Measurements from ENCODE around the gene FOXK2. TPM values are rescaled to one million over a fixed set of nuclear protein-coding genes. Genes with fewer than 3 reads are reported as not detected.
A peak's percentile ranks its signal among the peaks of the same experiment; 100 is the strongest.

The FOXK2 gene
- total RNA-seq, 1 donor from 2014 or later = 88.3 TPM

DNA sequence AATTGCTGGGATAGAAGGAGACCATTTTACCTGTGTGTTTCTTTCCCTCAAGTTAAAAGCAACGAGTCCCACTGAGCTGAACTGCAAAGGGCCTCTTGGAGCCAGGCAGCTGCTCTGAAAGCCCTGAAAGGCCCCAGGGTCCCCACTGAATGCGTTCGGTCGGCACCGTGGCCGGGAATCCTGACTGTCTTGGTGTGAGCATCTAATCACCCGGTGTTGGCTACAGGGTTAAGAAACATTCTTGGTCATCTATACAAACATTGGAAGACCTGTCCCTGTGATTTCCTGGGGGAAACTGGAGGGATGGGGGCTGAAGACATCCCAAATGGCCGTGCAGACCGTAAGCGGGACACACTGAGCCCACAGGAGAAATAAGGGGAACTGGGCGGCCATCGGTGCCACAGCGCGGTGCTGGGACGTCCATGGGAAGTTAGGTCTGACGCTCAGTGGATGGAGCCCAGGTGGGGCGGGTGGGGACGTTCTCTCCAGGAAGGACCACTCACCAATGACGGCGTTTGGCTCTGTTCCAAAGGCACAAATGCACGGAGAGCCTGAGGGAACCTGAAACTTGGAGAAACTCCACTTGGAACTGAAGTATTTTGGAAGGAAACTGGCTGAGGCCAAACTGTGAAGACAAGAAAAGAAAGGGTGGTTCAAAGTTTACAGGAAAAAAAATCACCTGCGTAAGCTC is 96.6 kb downstream of the FOXK2 start:
- peaks cover 46% of the 10 kb centered on the region for H3K36me3 Mint-ChIP-seq
- no peaks in the 10 kb centered on the region for H3K27me3 Mint-ChIP-seq (ENCODE audit: low read depth)
- TF ChIP-seq, protein P1, sequence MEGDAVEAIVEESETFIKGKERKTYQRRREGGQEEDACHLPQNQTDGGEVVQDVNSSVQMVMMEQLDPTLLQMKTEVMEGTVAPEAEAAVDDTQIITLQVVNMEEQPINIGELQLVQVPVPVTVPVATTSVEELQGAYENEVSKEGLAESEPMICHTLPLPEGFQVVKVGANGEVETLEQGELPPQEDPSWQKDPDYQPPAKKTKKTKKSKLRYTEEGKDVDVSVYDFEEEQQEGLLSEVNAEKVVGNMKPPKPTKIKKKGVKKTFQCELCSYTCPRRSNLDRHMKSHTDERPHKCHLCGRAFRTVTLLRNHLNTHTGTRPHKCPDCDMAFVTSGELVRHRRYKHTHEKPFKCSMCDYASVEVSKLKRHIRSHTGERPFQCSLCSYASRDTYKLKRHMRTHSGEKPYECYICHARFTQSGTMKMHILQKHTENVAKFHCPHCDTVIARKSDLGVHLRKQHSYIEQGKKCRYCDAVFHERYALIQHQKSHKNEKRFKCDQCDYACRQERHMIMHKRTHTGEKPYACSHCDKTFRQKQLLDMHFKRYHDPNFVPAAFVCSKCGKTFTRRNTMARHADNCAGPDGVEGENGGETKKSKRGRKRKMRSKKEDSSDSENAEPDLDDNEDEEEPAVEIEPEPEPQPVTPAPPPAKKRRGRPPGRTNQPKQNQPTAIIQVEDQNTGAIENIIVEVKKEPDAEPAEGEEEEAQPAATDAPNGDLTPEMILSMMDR (IDR thresholded peaks at IDR 0.05; ENCODE audit: unreplicated experiment) = no peak
- H3K9me3 Mint-ChIP-seq = no peaks in the 10 kb centered on the region
- no peak for DNase-seq (ENCODE audit: low spot score in 2 of 2, unreplicated experiment in 2 of 2)
- no peak overlapping the region for H3K4me3 Mint-ChIP-seq
- H3K4me1 Mint-ChIP-seq = peaks cover 30% of the 10 kb centered on the region
- H3K27ac Mint-ChIP-seq = no peak overlapping the region

DNA sequence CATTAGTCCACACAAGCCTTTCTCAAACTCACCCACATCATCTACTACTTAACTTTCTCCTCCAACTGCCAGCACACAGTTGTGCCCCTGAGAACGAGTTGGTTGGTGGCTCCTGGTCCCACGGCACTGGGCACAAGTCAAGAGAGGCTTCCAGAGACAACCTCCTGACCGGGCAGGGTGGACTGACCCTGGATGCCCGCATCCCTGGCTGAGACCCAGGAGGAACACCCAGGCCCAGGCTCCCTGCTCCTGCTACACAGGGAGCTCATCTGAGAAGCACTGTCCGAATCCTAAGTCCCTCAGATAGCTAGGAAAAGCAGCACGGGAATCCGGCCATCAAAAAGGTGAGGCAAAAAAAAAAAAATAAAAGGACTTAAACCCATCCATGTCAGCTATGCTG is 99.7 kb downstream of the FOXK2 start:
- Mint-ChIP-seq H3K4me3 (no peak overlapping the region), H3K9me3 (no peaks in the 10 kb centered on the region), H3K27me3 (ENCODE audit: low read depth) (no peaks in the 10 kb centered on the region), H3K36me3 (peaks cover 44% of the 10 kb centered on the region), H3K4me1 (peaks cover 9% of the 10 kb centered on the region), H3K27ac (no peak overlapping the region)
- TF ChIP-seq, protein P1 (IDR thresholded peaks at IDR 0.05; ENCODE audit: unreplicated experiment) = no peak
- no peak for DNase-seq (ENCODE audit: low spot score in 2 of 2, unreplicated experiment in 2 of 2)

DNA sequence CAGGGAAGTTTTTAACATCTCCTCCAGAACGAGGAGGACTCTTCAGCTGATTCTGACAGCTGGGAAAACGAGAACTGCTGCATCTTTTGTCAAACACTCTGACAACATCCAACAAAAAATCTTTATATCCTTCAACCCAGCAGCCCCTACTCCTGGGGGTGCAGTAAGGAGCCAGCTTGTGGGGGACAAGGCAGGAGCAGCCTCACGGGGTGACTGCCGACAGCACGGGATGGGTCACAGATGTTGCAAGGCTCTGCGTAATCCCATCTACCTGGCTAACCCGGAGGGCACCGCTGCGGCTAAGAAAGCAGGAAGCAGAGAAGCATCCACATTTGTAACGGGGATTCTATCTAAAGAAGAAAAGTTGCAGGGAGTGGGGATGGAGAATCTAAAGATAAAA is 100.1 kb downstream of the FOXK2 start:
- H3K4me1 Mint-ChIP-seq = peaks cover 6% of the 10 kb centered on the region
- no peak for DNase-seq (ENCODE audit: low spot score in 2 of 2, unreplicated experiment in 2 of 2)
- TF ChIP-seq, protein P1 (IDR thresholded peaks at IDR 0.05; ENCODE audit: unreplicated experiment) = no peak
- H3K27ac Mint-ChIP-seq = no peak overlapping the region
- H3K9me3 Mint-ChIP-seq = no peaks in the 10 kb centered on the region
- H3K4me3 Mint-ChIP-seq = no peak overlapping the region
- peaks cover 42% of the 10 kb centered on the region for H3K36me3 Mint-ChIP-seq
- H3K27me3 Mint-ChIP-seq (ENCODE audit: low read depth) = no peaks in the 10 kb centered on the region

DNA sequence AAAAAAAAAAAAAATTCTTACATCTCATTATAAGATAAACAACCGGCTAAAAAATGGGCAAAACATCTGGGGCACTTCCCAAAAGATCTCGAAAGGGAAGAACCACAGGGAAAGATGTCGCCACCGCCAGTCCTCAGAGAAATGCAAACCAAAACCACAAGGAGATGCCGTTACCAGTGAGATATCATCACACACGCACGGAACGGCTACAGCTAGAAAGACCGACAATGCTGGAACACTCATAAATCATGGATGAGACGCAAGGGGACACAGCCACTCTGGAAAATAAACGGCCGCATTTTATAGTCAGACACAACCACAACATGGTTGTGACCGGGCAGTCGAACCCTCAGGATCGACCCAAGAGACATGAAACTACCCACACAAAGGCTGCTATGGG is 104.2 kb downstream of the FOXK2 start:
- H3K27me3 Mint-ChIP-seq (ENCODE audit: low read depth) = no peaks in the 10 kb centered on the region
- TF ChIP-seq, protein P1 (IDR thresholded peaks at IDR 0.05; ENCODE audit: unreplicated experiment) = no peak
- H3K4me3 Mint-ChIP-seq = no peak overlapping the region
- H3K9me3 Mint-ChIP-seq = no peaks in the 10 kb centered on the region
- peak overlapping the region; percentile 8 for H3K27ac Mint-ChIP-seq
- DNase-seq (ENCODE audit: low spot score in 2 of 2, unreplicated experiment in 2 of 2) = no peak
- H3K36me3 Mint-ChIP-seq = peaks cover 44% of the 10 kb centered on the region
- H3K4me1 Mint-ChIP-seq = no peaks in the 10 kb centered on the region

DNA sequence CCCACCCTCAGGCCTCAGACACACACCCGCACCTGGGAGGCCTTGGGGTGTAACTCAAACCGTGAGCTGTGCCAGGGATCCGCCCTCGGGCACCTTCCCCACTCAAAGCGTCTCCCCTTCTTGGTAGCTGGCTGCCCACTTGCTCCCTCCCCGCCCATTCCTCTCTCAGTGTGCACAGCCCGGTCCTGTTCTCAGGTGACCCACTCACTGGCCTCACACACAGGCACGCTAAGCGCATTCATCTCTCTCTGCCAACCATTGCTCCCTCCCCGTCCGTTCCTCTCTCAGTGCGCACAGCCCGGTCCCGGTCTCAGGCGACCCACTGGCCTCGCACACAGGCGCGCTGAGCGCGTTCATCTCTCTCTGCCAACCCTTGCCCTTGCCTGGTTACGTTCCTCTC is 107.9 kb downstream of the FOXK2 start:
- no peak overlapping the region for H3K27ac Mint-ChIP-seq
- H3K27me3 Mint-ChIP-seq (ENCODE audit: low read depth) = no peaks in the 10 kb centered on the region
- no peak for DNase-seq (ENCODE audit: low spot score in 2 of 2, unreplicated experiment in 2 of 2)
- TF ChIP-seq, protein P1 (IDR thresholded peaks at IDR 0.05; ENCODE audit: unreplicated experiment) = no peak
- no peak overlapping the region for H3K4me3 Mint-ChIP-seq
- peaks cover 43% of the 10 kb centered on the region for H3K36me3 Mint-ChIP-seq
- no peaks in the 10 kb centered on the region for H3K4me1 Mint-ChIP-seq
- no peaks in the 10 kb centered on the region for H3K9me3 Mint-ChIP-seq
